CD4-positive, alpha-beta T cell treated with Interleukin-4 for 4 hours (primary cell): Measurements from ENCODE around the gene CLEC1A.
"Not testable (repeated sequence)": the region's sequence is repeated elsewhere in the genome, so short reads cannot be mapped to it uniquely, and the experiment has no call there.

Experiments
- DNase-seq: peaks from one replicate; pipeline ENCODE4 v3.0.0-alpha.2; 2020

The CLEC1A gene

GRCh38 chr12:10033783-10034545 lies 64.8 kb downstream of the CLEC1A start:
- DNase-seq = no peak

GRCh38 chr12:10031771-10032175 lies 67.0 kb downstream of the CLEC1A start:
- DNase-seq = no peak

- DNase-seq = no peak
Measured at GRCh38 chr12:10031321-10031720, 67.5 kb downstream of the CLEC1A start.

- DNase-seq = no peak
Measured at GRCh38 chr12:10030446-10030845, 68.3 kb downstream of the CLEC1A start, which contains the start of gene CLEC9A. Gene CLEC9A, plus strand, starts transcription at chr12:10030682. Its CDS starts 22,006 bp downstream, at chr12:10052688.

- peak; percentile 10 for DNase-seq
Measured at GRCh38 chr12:10027721-10028120, 71.1 kb downstream of the CLEC1A start.

- DNase-seq = no peak
Measured at GRCh38 chr12:10027311-10027710, 71.5 kb downstream of the CLEC1A start.

- not testable (repeated sequence) for DNase-seq
Measured at GRCh38 chr12:10026666-10027065, 72.1 kb downstream of the CLEC1A start.

GRCh38 chr12:10025236-10025635 lies 73.5 kb downstream of the CLEC1A start:
- no peak for DNase-seq

- no peak for DNase-seq
Measured at GRCh38 chr12:10021342-10021741, 77.4 kb downstream of the CLEC1A start.
